A549 (cell line): Measurements from ENCODE around the gene MPRIP. TPM values are rescaled to one million over a fixed set of nuclear protein-coding genes. Genes with fewer than 3 reads are reported as not detected.
A peak's percentile ranks its signal among the peaks of the same experiment; 100 is the strongest.

Experiments
- ATAC-seq, 2 experiments: fragments of 200-7000 bp in 1 of 2; fragments of >200 bp in 1 of 2; cut with Nextera tagmentation in 1 of 2; cut with Tn5 transposase in 1 of 2; 3 replicates each; pipeline versions ENCODE4 v1.8.0 to v1.9.1; 2018 to 2020; ENCODE audit warnings: mild to moderate bottlenecking in 1 of 2, moderate library complexity in 1 of 2
- CTCF ChIA-PET: fragments of 300-600 bp; sonication (Branson Sonifier 250); formaldehyde crosslinking; extraction: SDS; loops from one replicate; lab custom pipeline; 2021; ENCODE audit warnings: antibody characterized with exemption, inconsistent platforms; lab: Yijun Ruan, JAX
- POLR2A ChIA-PET: fragments of 350-600 bp; formaldehyde crosslinking; extraction: SDS; loops from one replicate; lab custom pipeline; 2021; ENCODE audit warnings: antibody characterized with exemption, inconsistent platforms; lab: Yijun Ruan, JAX
- DNase-seq, 2 experiments: peaks; one replicate each; pipeline versions ENCODE4 v3.0.0 to v3.0.0-alpha.2; 2011 to 2016; ENCODE audit warnings: low read depth in 1 of 2, low spot score in 1 of 2
- FAIRE-seq: peaks from 2 replicates; lab custom pipeline; 2011; peaks lifted over from hg19 to GRCh38; lab: Jason Lieb, UNC
- H3K27ac ChIP-seq, 2 experiments: fragments of >200 bp; sonication (Bioruptor Twin); formaldehyde crosslinking; 3 replicates each; pipeline ENCODE4 v1.5.1; 2016 to 2017
- H3K4me1 ChIP-seq: fragments of >200 bp; sonication (Bioruptor Twin); formaldehyde crosslinking; 3 replicates; pipeline ENCODE4 v1.6.1; 2016
- H3K4me2 ChIP-seq: fragments of >200 bp; sonication (Bioruptor Twin); formaldehyde crosslinking; 3 replicates; pipeline ENCODE4 v1.6.1; 2016
- H3K4me3 ChIP-seq: fragments of >200 bp; sonication (Bioruptor Twin); formaldehyde crosslinking; 3 replicates; pipeline ENCODE4 v1.5.1; 2016
- H3K9me3 ChIP-seq: fragments of >200 bp; sonication (Bioruptor Twin); formaldehyde crosslinking; 3 replicates; pipeline ENCODE4 v1.6.1; 2016
- CBX2 ChIP-seq: fragments of 200-600 bp; sonication (generic); IDR thresholded peaks from 2 replicates; pipeline ENCODE4 v1.6.1; 2016; ENCODE audit warnings: low read depth, mild to moderate bottlenecking, borderline replicate concordance
- CBX8 ChIP-seq: fragments of 200-600 bp; sonication (generic); IDR thresholded peaks from 2 replicates; pipeline ENCODE4 v1.6.1; 2016
- CHD2 ChIP-seq: fragments of 150-350 bp; IDR thresholded peaks from 2 replicates; pipeline ENCODE4 v1.6.1; 2014; ENCODE audit warnings: low read length; ENCODE audit not compliant: partially characterized antibody
- E2F6 ChIP-seq: IDR thresholded peaks from 2 replicates; pipeline ENCODE4 v1.6.1; 2012; ENCODE audit warnings: low read depth, borderline replicate concordance
- ELK1 ChIP-seq: fragments of 150-350 bp; IDR thresholded peaks from 2 replicates; pipeline ENCODE4 v1.6.1; 2014; ENCODE audit warnings: low read depth, mild to moderate bottlenecking, low read length
- HEYL ChIP-seq: fragments of 250-450 bp; sonication (Bioruptor Pico); IDR thresholded peaks from 2 replicates; pipeline ENCODE4 v1.8.0; 2021; ENCODE audit warnings: mild to moderate bottlenecking, moderate library complexity
- HOXB13 ChIP-seq: fragments of 250-450 bp; sonication (Bioruptor Pico); IDR thresholded peaks from 2 replicates; pipeline ENCODE4 v1.5.0; 2020; ENCODE audit warnings: low read depth, mild to moderate bottlenecking, moderate library complexity
- HOXB5 ChIP-seq: fragments of 250-450 bp; sonication (Bioruptor Pico); IDR thresholded peaks from 2 replicates; pipeline ENCODE4 v1.5.0; 2020; ENCODE audit warnings: mild to moderate bottlenecking, moderate library complexity
- JUN ChIP-seq, 2 experiments: fragments of >200 bp; sonication (Bioruptor Twin); formaldehyde crosslinking; IDR thresholded peaks; 2 replicates in 1 of 2; 3 replicates in 1 of 2; pipeline ENCODE4 v1.6.1; 2016 to 2017
- MAZ ChIP-seq: fragments of 150-350 bp; IDR thresholded peaks from 2 replicates; pipeline ENCODE4 v1.6.1; 2014; ENCODE audit warnings: antibody characterized with exemption, low read depth, low read length, borderline replicate concordance
- MYC ChIP-seq: IDR thresholded peaks from 2 replicates; pipeline ENCODE4 v1.6.1; 2012; ENCODE audit warnings: mild to moderate bottlenecking, inconsistent platforms, low read length, improper control_type of control experiment, borderline replicate concordance
- NR3C1 ChIP-seq: fragments of >200 bp; sonication (Bioruptor Twin); formaldehyde crosslinking; IDR thresholded peaks from 3 replicates; pipeline ENCODE4 v1.6.1; 2017
- PHF8 ChIP-seq: fragments of 200-600 bp; sonication (generic); IDR thresholded peaks from 2 replicates; pipeline ENCODE4 v1.6.1; 2016; ENCODE audit warnings: low read depth, mild to moderate bottlenecking, antibody characterized with exemption, moderate library complexity, borderline replicate concordance
- RNF2 ChIP-seq: fragments of 200-600 bp; sonication (generic); IDR thresholded peaks from 2 replicates; pipeline ENCODE4 v1.6.1; 2016; ENCODE audit warnings: low read depth, mild to moderate bottlenecking, antibody characterized with exemption, moderate library complexity, borderline replicate concordance
- SMC3 ChIP-seq: fragments of >200 bp; sonication (Bioruptor Twin); formaldehyde crosslinking; IDR thresholded peaks from 3 replicates; pipeline ENCODE4 v1.6.1; 2018; ENCODE audit warnings: inconsistent platforms
- ZNF302 ChIP-seq: fragments of 250-450 bp; sonication (Bioruptor Pico); IDR thresholded peaks from 2 replicates; pipeline ENCODE4 v1.9.0; 2021; ENCODE audit warnings: inconsistent platforms, mild to moderate bottlenecking, moderate library complexity
- WGBS: methylation state at CpG from one replicate; pipeline ENCODE4 v1.1.6; 2017; ENCODE audit errors: missing lambda C conversion rate; 5-methylcytosine and 5-hydroxymethylcytosine counted together
- polyA plus RNA-seq, 4 experiments: library from polyadenylated mRNA; depleted of rRNA in 3 of 4; stranded (reverse); fragments of >200 nt; fragmentation: RNase III in 1 of 4; extraction: RNeasy Plus Mini Kit Qiagen cat#74134 plus additional on column Dnase treatment in 1 of 4; gene quantifications; 2 replicates in 3 of 4; 3 replicates in 1 of 4; pipeline ENCODE4 v1.2.3, GENCODE V29; 2011 to 2017
- TF ChIP-seq, protein P1 (sequence below): fragments of >200 bp; sonication (Bioruptor Twin); formaldehyde crosslinking; IDR thresholded peaks from 3 replicates; pipeline ENCODE4 v1.5.1; 2016
- TF ChIP-seq, protein P2 (sequence below): fragments of 450-650 bp; IDR thresholded peaks from 2 replicates; pipeline ENCODE4 v1.6.1; 2014; ENCODE audit warnings: antibody characterized with exemption
- TF ChIP-seq, protein P3 (sequence below): fragments of >200 bp; sonication (Bioruptor Twin); formaldehyde crosslinking; IDR thresholded peaks from 2 replicates; pipeline ENCODE4 v1.6.1; 2016

MPRIP gene
- polyA plus RNA-seq, 2 of the 4 experiments (the other 2 are of a cell fraction), result 147 to 228 TPM

GRCh38 chr17:17035920-17036523 lies 6.2 kb upstream of the MPRIP start:
- Histone ChIP-seq H3K4me3 (no peak overlapping the region), H3K4me2 (no peak overlapping the region), H3K4me1 (peaks cover 72% of the 10 kb centered on the region), H3K9me3 (no peaks in the 10 kb centered on the region), H3K27ac (peak overlapping the region; percentile 58 to 80)
- TF ChIP-seq, protein P1, sequence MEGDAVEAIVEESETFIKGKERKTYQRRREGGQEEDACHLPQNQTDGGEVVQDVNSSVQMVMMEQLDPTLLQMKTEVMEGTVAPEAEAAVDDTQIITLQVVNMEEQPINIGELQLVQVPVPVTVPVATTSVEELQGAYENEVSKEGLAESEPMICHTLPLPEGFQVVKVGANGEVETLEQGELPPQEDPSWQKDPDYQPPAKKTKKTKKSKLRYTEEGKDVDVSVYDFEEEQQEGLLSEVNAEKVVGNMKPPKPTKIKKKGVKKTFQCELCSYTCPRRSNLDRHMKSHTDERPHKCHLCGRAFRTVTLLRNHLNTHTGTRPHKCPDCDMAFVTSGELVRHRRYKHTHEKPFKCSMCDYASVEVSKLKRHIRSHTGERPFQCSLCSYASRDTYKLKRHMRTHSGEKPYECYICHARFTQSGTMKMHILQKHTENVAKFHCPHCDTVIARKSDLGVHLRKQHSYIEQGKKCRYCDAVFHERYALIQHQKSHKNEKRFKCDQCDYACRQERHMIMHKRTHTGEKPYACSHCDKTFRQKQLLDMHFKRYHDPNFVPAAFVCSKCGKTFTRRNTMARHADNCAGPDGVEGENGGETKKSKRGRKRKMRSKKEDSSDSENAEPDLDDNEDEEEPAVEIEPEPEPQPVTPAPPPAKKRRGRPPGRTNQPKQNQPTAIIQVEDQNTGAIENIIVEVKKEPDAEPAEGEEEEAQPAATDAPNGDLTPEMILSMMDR, result no peak
- TF ChIP-seq HOXB13 (CRISPR knock-in tag), result no peak
- TF ChIP-seq HEYL (CRISPR knock-in tag), result no peak
- no peak for TF ChIP-seq SMC3
- TF ChIP-seq CBX2, result no peak
- TF ChIP-seq RNF2, result no peak
- TF ChIP-seq, protein P2, sequence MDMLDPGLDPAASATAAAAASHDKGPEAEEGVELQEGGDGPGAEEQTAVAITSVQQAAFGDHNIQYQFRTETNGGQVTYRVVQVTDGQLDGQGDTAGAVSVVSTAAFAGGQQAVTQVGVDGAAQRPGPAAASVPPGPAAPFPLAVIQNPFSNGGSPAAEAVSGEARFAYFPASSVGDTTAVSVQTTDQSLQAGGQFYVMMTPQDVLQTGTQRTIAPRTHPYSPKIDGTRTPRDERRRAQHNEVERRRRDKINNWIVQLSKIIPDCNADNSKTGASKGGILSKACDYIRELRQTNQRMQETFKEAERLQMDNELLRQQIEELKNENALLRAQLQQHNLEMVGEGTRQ, result no peak
- no peak for TF ChIP-seq ZNF302 (CRISPR knock-in tag)
- TF ChIP-seq, protein P3, sequence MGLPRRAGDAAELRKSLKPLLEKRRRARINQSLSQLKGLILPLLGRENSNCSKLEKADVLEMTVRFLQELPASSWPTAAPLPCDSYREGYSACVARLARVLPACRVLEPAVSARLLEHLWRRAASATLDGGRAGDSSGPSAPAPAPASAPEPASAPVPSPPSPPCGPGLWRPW, result no peak
- no peak for TF ChIP-seq CBX8
- TF ChIP-seq NR3C1, result no peak
- TF ChIP-seq E2F6, result no peak
- POLR2A ChIA-PET, result no interaction called here
- DNase-seq (no peak), ATAC-seq (no peak), FAIRE-seq (no peak)
- CTCF ChIA-PET, result interaction anchor here (1.0 to 1.9 kb wide), 4 partner anchors 10 to 106 kb away, joined by 4 to 6 read pairs (median 6); no protein-coding TSS in a partner anchor
- 94% methylated on average over 12 of the region's 12 CpGs for WGBS

DNA sequence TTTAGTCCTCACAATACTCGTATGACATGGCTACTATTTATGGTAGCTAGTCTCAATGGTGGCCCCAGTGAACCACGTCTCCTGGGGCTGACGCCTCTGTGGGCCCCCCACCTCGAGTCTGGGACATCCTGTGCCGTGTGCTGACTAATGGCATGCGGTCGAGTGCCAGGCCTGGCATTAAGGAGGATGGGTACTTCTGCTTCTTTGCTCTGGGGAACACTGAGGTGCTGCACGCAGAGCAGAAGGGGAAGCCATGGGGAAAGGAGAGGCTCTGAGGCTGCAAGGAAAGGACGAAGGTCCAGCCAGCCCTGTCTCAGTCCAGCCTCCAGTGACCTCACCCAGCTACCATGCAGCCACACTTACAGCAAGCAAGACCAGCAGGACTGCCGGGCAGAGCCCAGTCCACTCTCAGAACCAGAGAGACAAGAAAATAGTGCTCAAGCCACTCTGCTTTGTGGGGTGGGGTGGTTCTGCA lies 5.7 kb upstream of the MPRIP start:
- POLR2A ChIA-PET, result interaction anchor here (1.1 kb wide), 1 partner anchor 9 kb away, joined by 4 read pairs; no protein-coding TSS in a partner anchor
- DNase-seq, result no peak
- no peak for ATAC-seq
- 0 out of 3 replicates have a peak overlapping the region, but pooled peaks have one; percentile 2 for H3K4me2 ChIP-seq
- CTCF ChIA-PET, result interaction anchor here (1.0 to 1.7 kb wide), 4 partner anchors 9 to 41 kb away, joined by 3 to 6 read pairs (median 4); no protein-coding TSS in a partner anchor
- no peak for FAIRE-seq
- no peak overlapping the region for H3K4me3 ChIP-seq
- WGBS, result 80% methylated on average over 10 of the region's 10 CpGs
- H3K9me3 ChIP-seq, result no peaks in the 10 kb centered on the region
- TF ChIP-seq ELK1, result no peak
- no peak for TF ChIP-seq PHF8
- TF ChIP-seq MYC, result no peak
- no peak for TF ChIP-seq CHD2
- TF ChIP-seq NR3C1, result no peak
- no peak for TF ChIP-seq HOXB5 (CRISPR knock-in tag)
- no peak for TF ChIP-seq MAZ
- TF ChIP-seq JUN (IDR thresholded peaks at IDR 0.05), result no peak
- peak overlapping the region; percentile 58 to 80 for H3K27ac ChIP-seq
- peaks cover 72% of the 10 kb centered on the region for H3K4me1 ChIP-seq
